ENCODE data around the gene SP4. TPM values are rescaled to one million over a fixed set of nuclear protein-coding genes. Genes with fewer than 3 reads are reported as not detected.

Gene SP4
- total RNA-seq, 4 donors from 2014 or later: 6.4 to 21.2 (median 15.3) TPM

- Histone ChIP-seq H3K9me3 (no peaks in the 10 kb centered on the region), H3K27me3 (no peaks in the 10 kb centered on the region), H3K4me3 (no peak overlapping the region), H3K36me3 (no peaks in the 10 kb centered on the region), H3K27ac (no peak overlapping the region), H3K4me1 (no peaks in the 10 kb centered on the region)
- intact Hi-C loops (cut with DNase I; ENCODE audit: low total_unique reads): no loop called here
- TF ChIP-seq POLR2A (IDR thresholded peaks at IDR 0.05) (no peak), CTCF (IDR thresholded peaks at IDR 0.05) (no peak)
- DNase-seq: no peak
Measured at GRCh38 chr7:21414795-21415393, 13.0 kb upstream of the SP4 start.

GRCh38 chr7:21417647-21418046, 10.2 kb upstream of the SP4 start:
- no peaks in the 10 kb centered on the region for H3K9me3 ChIP-seq
- no peaks in the 10 kb centered on the region for H3K4me1 ChIP-seq
- no peaks in the 10 kb centered on the region for H3K36me3 ChIP-seq
- intact Hi-C loops (cut with DNase I; ENCODE audit: low total_unique reads): no loop called here
- no peak overlapping the region for H3K27ac ChIP-seq
- no peaks in the 10 kb centered on the region for H3K27me3 ChIP-seq
- TF ChIP-seq POLR2A (IDR thresholded peaks at IDR 0.05): no peak
- TF ChIP-seq CTCF (IDR thresholded peaks at IDR 0.05): no peak
- DNase-seq: no peak
- no peak overlapping the region for H3K4me3 ChIP-seq

- Histone ChIP-seq H3K27ac (no peak overlapping the region), H3K9me3 (no peaks in the 10 kb centered on the region), H3K27me3 (no peaks in the 10 kb centered on the region), H3K4me1 (no peaks in the 10 kb centered on the region), H3K4me3 (no peak overlapping the region), H3K36me3 (no peaks in the 10 kb centered on the region)
- TF ChIP-seq POLR2A (IDR thresholded peaks at IDR 0.05) (no peak), CTCF (IDR thresholded peaks at IDR 0.05) (no peak)
- intact Hi-C loops (cut with DNase I; ENCODE audit: low total_unique reads): no loop called here
- DNase-seq: no peak
Measured at GRCh38 chr7:21422751-21423150, 5.1 kb upstream of the SP4 start.

GRCh38 chr7:21425290-21425689, 2.6 kb upstream of the SP4 start:
- TF ChIP-seq POLR2A (IDR thresholded peaks at IDR 0.05) (no peak), CTCF (IDR thresholded peaks at IDR 0.05) (no peak)
- no peaks in the 10 kb centered on the region for H3K9me3 ChIP-seq
- intact Hi-C loops (cut with DNase I; ENCODE audit: low total_unique reads): no loop called here

GRCh38 chr7:21426286-21427181, 1.3 kb upstream of the SP4 start:
- H3K4me1 ChIP-seq: no peaks in the 10 kb centered on the region
- H3K27me3 ChIP-seq: no peaks in the 10 kb centered on the region
- peak overlapping the region; percentile 94 to 98 for H3K4me3 ChIP-seq
- DNase-seq: no peak
- TF ChIP-seq CTCF (IDR thresholded peaks at IDR 0.05) (no peak), POLR2A (IDR thresholded peaks at IDR 0.05) (no peak)
- intact Hi-C loops (cut with DNase I; ENCODE audit: low total_unique reads): no loop called here
- no peaks in the 10 kb centered on the region for H3K9me3 ChIP-seq
- H3K27ac ChIP-seq: peak overlapping the region; percentile 97 to 100
- H3K36me3 ChIP-seq: no peaks in the 10 kb centered on the region

More at GRCh38 chr7:21425290-21425689, 2.6 kb upstream of the SP4 start:
- Histone ChIP-seq H3K27ac (no peak overlapping the region), H3K4me3 (no peak overlapping the region), H3K4me1 (no peaks in the 10 kb centered on the region), H3K27me3 (no peaks in the 10 kb centered on the region), H3K36me3 (no peaks in the 10 kb centered on the region)
- no peak for DNase-seq

Measured in uterus (tissue), 4 donors.